Neural progenitor cell (in vitro differentiated cells): ENCODE measurements around the gene PDF.

ENCODE experiments used
- EZH2 ChIP-seq: fragments of 200-600 bp; sonication (generic); IDR thresholded peaks from 2 replicates; pipeline ENCODE4 v1.6.1; 2017; ENCODE audit warnings: antibody characterized with exemption, mild to moderate bottlenecking, moderate library complexity
- EZH2phosphoT487 ChIP-seq: fragments of 200-600 bp; sonication (generic); IDR thresholded peaks from 2 replicates; pipeline ENCODE4 v1.6.1; 2017; ENCODE audit warnings: antibody characterized with exemption

GRCh38 chr16:69302301-69302700, 28.1 kb downstream of the PDF start:
- TF ChIP-seq EZH2phosphoT487 (no peak), EZH2 (no peak)
